Measurements from ENCODE around the gene ANKRD2. TPM values are rescaled to one million over a fixed set of nuclear protein-coding genes. Genes with fewer than 3 reads are reported as not detected.

The ANKRD2 gene
- total and polyA plus RNA-seq, 10 of the 15 experiments (the other 5 are each of a cell fraction or from before 2014, with no cell fraction given) = 0.18 to 0.23 TPM; not detected in 8

DNA sequence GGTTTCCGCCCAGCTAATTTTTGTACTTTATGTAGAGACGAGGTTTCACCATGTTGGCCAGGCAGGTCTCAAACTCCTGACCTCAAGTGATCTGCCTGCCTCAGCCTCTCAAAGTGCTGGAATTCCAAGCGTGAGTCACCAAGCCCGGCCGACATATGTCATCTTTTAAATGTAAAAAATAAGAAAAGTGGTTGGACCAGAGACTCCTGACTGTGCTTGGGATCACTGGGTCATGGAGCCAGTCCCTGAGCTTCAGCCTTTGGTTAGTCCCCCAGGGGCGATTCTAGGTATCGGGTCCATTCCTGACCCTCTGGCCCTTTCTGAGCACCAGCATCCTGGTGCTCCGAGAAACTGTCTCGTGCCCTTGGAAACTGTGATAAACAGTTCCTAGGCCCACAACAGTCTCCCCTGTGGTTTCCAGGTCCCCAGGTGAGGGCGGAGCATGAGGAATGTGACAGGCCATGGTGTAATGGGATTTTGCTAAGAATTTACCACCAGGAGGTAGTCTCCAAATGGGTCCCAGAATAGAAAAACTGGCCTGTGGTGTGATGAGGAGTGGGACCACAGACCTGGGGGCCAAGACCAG, 41.1 kb upstream of the ANKRD2 start:
- Histone ChIP-seq H3K9me3 (replicated peaks; ENCODE audit: control insufficient read depth, insufficient read depth, low read length) (no peaks in the 10 kb centered on the region), H3K27me3 (replicated peaks in 1 of 2; ENCODE audit: control insufficient read depth in 2 of 2, insufficient read depth in 2 of 2, low read length in 1 of 2) (no peaks in the 10 kb centered on the region), H3K4me1 (ENCODE audit: control insufficient read depth, insufficient read depth, low read length) (no peaks in the 10 kb centered on the region), H2AFZ (ENCODE audit: control insufficient read depth, low read depth, low read length) (no peak overlapping the region), H3K9ac (ENCODE audit: control insufficient read depth, insufficient read depth, low read length) (no peak overlapping the region), H3K27ac (ENCODE audit: control insufficient read depth, insufficient read depth) (no peak overlapping the region), H3K4me3 (no peak overlapping the region), H4K20me1 (ENCODE audit: control insufficient read depth, insufficient read depth) (no peaks in the 10 kb centered on the region), H3K36me3 (ENCODE audit: control insufficient read depth in 2 of 2, insufficient read depth in 2 of 2, low read length in 1 of 2) (no peaks in the 10 kb centered on the region), H3K79me2 (ENCODE audit: control insufficient read depth, insufficient read depth, low read length) (no peaks in the 10 kb centered on the region), H3K4me2 (ENCODE audit: control insufficient read depth, insufficient read depth) (no peak overlapping the region)
- ChIA-PET CTCF (no interaction called here), RAD21 (ENCODE audit: unreplicated experiment) (no interaction called here), SMC1A (ENCODE audit: uncharacterized antibody, unreplicated experiment) (no interaction called here), POLR2A (no interaction called here)
- 69% methylated on average over 10 of the region's 10 CpGs for WGBS (ENCODE audit: insufficient coverage, insufficient replicate concordance, low lambda C conversion rate, missing lambda C conversion rate)
- in situ Hi-C loops (cut with MboI) (no loop called here), intact Hi-C loops (cut with micrococcal nuclease; ENCODE audit: unreplicated experiment) (no loop called here)
- ATAC-seq = no peak
- BruUV-seq (replicated peaks) = no TSS peak
- no peak for FAIRE-seq
- no peak for DNase-seq (ENCODE audit: low read depth, low spot score)
- TF ChIP-seq FOXM1 (IDR thresholded peaks at IDR 0.05; ENCODE audit: low read depth, low read length) = no peak
- no peak for TF ChIP-seq CBX3 (IDR thresholded peaks at IDR 0.05; ENCODE audit: borderline replicate concordance, low read depth)
- no peak for TF ChIP-seq EGR1 (IDR thresholded peaks at IDR 0.05; ENCODE audit: borderline replicate concordance in 1 of 2, low read depth in 2 of 2, low read length in 2 of 2)
- no peak for TF ChIP-seq SP1 (IDR thresholded peaks at IDR 0.05; ENCODE audit: low read depth, low read length)
- TF ChIP-seq, protein P1, sequence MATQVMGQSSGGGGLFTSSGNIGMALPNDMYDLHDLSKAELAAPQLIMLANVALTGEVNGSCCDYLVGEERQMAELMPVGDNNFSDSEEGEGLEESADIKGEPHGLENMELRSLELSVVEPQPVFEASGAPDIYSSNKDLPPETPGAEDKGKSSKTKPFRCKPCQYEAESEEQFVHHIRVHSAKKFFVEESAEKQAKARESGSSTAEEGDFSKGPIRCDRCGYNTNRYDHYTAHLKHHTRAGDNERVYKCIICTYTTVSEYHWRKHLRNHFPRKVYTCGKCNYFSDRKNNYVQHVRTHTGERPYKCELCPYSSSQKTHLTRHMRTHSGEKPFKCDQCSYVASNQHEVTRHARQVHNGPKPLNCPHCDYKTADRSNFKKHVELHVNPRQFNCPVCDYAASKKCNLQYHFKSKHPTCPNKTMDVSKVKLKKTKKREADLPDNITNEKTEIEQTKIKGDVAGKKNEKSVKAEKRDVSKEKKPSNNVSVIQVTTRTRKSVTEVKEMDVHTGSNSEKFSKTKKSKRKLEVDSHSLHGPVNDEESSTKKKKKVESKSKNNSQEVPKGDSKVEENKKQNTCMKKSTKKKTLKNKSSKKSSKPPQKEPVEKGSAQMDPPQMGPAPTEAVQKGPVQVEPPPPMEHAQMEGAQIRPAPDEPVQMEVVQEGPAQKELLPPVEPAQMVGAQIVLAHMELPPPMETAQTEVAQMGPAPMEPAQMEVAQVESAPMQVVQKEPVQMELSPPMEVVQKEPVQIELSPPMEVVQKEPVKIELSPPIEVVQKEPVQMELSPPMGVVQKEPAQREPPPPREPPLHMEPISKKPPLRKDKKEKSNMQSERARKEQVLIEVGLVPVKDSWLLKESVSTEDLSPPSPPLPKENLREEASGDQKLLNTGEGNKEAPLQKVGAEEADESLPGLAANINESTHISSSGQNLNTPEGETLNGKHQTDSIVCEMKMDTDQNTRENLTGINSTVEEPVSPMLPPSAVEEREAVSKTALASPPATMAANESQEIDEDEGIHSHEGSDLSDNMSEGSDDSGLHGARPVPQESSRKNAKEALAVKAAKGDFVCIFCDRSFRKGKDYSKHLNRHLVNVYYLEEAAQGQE (IDR thresholded peaks at IDR 0.05; ENCODE audit: low read depth, low read length) = no peak
- no peak for TF ChIP-seq SUZ12 (IDR thresholded peaks at IDR 0.05; ENCODE audit: unreplicated experiment)
- no peak for TF ChIP-seq CHD4 (IDR thresholded peaks at IDR 0.05)
- no peak for TF ChIP-seq WRNIP1 (IDR thresholded peaks at IDR 0.05; ENCODE audit: borderline replicate concordance, low read depth, low read length)

All from GM12878 (cell line).